ENCODE measurements around the gene CEP162.
"Not testable (repeated sequence)": the region's sequence is repeated elsewhere in the genome, so short reads cannot be mapped to it uniquely, and the experiment has no call there.

The CEP162 gene

DNA sequence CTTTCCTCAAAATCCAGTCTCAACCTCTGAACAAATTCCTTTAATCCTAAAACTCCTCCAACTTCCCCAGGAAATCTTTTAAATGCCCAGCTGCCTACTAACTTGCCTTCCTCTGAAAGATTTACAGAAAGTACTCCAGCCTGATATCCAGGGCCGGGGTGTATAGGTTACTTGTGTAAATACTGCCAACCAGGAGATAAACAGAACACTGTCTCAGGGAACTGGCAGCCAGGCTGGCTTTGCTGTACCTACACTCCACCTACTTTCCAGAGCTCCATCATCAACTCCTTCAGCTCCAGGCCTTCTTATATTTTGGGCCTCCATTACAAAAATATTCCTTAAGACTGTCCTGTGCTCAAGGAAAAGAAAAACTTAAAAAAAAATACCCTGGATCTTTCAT, 85.9 kb downstream of the CEP162 start:
- DNase-seq, result no peak

GRCh38 chr6:84139311-84139710, 88.1 kb downstream of the CEP162 start:
- DNase-seq, result no peak

DNA sequence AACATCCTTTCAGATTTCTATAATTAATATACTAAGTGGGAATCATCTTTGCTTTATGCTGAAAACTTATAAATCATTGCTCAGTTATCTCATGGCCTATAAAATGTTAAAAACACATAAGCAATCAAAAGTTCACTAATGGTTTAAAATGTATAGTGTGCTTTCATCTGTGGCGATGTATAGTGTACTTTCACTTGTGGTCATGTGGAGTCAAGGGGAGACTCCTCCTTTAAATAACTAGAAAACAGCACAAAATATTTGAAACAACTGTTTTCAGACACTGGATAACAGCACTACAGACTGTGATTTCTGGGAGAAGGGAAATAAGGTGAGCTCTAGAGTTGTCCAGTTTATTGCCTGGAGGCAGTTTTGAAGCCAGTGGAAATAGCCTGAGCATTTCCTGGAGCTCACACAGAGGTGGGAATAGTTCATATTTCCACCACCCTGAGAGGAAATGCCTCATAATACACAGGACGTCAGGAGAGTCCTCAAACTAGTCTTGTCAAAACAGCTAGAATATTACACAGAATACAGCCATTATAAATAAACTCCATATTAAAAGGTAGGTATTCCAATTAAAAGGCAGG, 89.4 kb downstream of the CEP162 start:
- DNase-seq, result no peak

- no peak for DNase-seq
Observed at GRCh38 chr6:84137051-84137375, 90.4 kb downstream of the CEP162 start.

DNA sequence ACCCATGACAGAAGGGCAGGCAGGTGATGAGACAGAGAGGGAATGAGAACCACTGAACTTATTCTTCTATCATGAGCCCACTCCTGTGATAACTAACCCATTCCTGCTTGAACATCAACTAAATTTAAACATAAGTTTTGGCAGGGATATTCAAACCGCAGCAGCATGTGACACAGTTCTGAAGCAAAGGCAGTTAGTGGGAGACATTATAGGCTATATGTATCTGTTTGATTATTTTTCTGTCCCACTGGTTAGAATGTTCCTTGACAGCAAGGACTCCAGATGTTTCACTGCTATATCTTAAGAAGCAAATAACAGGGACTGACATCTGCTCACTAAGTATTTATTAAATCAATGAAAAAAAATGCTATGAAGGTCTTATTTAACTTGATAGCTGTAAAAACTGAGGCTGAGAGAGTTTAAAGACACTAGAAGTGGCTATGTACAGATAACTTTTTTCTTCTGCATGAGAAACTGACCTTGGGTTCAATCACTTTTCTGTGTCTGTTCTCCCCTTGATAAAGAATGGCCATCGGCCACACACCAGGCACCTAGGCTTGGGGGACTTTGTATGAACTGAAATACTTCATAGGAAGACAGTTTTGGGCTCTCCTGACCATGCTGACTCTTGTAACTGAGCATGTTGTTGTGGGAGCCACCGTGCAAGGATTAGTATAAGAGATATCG, 90.9 kb downstream of the CEP162 start:
- DNase-seq, result no peak

GRCh38 chr6:84135291-84135690, 92.2 kb downstream of the CEP162 start:
- DNase-seq, result no peak

- not testable (repeated sequence) for DNase-seq
Observed at GRCh38 chr6:84133385-84133784, 94.1 kb downstream of the CEP162 start.

DNA sequence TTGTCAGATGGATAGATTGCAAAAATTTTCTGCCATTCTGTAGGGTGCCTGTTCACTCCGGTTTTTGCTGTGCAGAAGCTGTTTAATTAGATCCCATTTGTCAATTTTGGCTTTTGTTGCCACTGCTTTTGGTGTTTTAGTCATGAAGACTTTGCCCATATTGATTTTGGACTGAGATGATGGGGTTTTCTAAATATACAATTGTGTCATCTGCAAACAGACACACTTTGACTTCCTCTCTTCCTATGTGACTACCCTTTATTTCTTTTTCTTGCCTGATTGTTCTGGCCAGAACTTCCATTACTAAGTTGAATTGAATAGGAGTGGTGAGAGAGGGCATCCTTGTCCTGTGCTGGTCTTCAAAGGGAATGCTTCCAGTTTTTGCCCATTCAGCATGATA, 97.9 kb downstream of the CEP162 start:
- not testable (repeated sequence) for DNase-seq

DNA sequence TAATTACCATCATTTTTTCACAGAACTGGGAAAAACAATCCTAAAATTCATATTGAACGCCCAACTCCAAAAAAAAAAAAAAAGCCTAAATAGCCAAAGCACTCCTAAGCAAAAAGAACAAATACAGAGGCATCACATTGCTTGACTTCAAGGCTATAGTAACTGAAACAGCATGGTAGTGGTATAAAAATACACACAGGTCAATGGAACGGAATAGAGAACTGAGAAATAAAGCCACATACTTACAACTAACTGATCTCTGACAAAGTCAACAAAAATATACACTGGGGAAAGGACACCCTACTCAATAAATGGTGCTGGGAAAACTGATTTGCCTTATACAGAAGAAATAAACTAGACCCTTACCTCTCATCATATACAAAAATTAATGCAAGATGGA, 104.3 kb downstream of the CEP162 start:
- DNase-seq, result no peak

- no peak for DNase-seq
Observed at GRCh38 chr6:84119277-84119676, 108.2 kb downstream of the CEP162 start.

GRCh38 chr6:84118191-84118590, 109.3 kb downstream of the CEP162 start:
- no peak for DNase-seq

GRCh38 chr6:84114933-84115594, 112.4 kb downstream of the CEP162 start:
- DNase-seq, result not testable (repeated sequence)

GRCh38 chr6:84111351-84111750, 116.1 kb downstream of the CEP162 start:
- DNase-seq, result not testable (repeated sequence)

DNA sequence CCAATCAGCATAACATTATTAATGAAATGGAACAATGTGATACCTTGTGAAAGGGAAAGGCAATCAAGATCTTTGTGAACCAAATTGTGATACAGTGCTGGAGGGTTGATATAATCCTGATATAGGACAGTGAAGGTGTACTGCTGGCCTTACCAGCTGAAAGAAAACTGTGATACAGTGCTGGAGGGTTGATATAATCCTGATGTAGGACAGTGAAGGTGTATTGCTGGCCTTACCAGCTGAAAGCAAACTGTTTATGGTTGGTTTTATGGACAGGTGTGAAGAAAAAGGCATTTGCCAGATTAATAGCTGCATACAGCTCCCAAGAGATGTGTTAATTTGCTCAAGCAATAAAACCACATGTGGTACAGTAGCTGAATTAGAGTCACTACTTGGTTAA, 119.9 kb downstream of the CEP162 start:
- no peak for DNase-seq

- DNase-seq, result not testable (repeated sequence)
Observed at GRCh38 chr6:84105215-84105924, 122.1 kb downstream of the CEP162 start.

DNA sequence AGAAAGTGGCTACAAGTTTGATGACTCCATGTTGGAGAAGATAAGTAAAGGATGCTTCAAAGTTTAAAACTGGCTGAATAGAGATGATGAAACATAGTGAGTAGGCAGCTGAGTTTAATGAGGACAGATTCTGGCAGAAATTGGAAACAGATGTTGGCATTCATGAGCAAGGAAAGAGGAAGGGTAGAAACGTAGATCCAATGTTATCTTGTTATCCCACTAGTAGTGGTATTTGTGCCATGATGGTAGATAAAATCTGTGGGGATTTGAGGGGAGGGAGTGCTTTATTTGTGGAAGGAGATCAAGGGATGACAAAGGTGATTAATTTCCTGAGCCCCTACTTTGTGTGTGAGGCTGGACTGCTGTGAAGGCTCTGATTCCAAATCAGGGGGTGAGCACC, 124.4 kb downstream of the CEP162 start:
- DNase-seq, result no peak

DNA sequence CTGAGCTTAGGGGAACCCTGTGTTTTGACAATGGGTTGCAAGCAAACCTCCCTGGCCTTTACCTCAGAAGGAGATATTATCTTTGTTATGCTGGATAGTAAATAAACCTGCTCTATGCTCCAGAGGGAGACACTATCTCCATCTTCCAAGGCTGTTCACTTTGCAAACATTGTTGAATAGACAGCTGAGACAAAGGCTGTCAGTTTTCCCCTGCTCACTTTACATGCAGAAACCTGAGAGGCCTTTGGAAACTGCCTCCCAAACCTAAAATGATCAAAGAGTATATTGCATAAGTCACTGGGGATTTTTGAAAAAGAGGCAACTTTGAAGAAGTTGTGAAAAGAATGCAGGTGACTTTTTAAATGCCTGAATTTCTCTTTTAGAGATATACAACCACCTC, 132.3 kb downstream of the CEP162 start:
- no peak for DNase-seq

GRCh38 chr6:84093441-84094435, 133.7 kb downstream of the CEP162 start:
- peak; percentile 97 for DNase-seq

- DNase-seq, result no peak
Observed at GRCh38 chr6:84089552-84089951, 137.9 kb downstream of the CEP162 start.

GRCh38 chr6:84089081-84089480, 138.4 kb downstream of the CEP162 start:
- no peak for DNase-seq

DNA sequence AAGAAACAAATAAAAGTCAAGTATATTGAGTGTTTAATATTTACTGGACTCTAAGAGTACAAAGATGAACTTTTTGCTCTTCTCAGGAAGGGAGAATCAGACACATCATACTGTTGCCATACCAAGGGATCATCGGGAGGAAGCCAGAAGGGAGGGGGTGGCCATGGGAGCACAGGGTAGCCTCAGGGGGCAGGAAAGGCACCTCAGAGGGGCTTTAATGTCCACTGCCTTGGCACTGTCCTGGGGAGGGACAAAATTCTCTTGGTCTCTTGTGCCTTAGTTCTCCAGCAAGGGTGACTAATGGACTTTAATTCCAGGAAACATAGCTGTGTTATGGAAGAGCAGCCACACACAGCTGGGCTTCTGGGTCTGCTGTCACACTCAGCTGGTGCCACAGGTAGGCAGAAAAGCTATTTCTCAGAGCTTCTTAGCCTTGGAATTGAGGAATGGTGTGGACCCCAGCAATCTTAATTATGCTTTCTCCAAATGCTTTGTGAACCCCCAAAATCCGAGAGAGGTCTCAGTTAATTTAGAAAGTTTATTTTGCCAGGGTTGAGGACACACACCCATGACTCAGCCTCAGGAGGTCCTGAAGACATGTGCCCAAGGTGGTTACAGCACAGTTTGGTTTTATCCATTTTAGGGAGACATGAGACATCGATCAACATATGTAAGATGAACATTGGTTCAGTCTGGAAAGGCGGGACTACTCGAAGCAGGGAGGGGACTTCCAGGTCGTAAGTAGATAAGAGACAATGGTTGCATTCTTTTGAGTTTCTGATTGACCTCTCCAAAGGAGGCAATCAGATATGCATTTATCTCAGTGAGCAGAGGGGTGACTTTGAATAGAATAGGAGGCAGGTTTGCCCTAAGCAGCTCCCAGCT, 140.7 kb downstream of the CEP162 start:
- DNase-seq, result no peak

GRCh38 chr6:84086056-84086455, 141.4 kb downstream of the CEP162 start:
- DNase-seq, result no peak
